GM19193 (cell line): ENCODE results near the gene SLC38A2.

Experiments
- POLR2A ChIP-seq: IDR thresholded peaks from 4 replicates; pipeline ENCODE4 v1.6.1; 2011; ENCODE audit not compliant: insufficient read depth, insufficient read length; ENCODE audit errors: extremely low read depth

Gene SLC38A2

DNA sequence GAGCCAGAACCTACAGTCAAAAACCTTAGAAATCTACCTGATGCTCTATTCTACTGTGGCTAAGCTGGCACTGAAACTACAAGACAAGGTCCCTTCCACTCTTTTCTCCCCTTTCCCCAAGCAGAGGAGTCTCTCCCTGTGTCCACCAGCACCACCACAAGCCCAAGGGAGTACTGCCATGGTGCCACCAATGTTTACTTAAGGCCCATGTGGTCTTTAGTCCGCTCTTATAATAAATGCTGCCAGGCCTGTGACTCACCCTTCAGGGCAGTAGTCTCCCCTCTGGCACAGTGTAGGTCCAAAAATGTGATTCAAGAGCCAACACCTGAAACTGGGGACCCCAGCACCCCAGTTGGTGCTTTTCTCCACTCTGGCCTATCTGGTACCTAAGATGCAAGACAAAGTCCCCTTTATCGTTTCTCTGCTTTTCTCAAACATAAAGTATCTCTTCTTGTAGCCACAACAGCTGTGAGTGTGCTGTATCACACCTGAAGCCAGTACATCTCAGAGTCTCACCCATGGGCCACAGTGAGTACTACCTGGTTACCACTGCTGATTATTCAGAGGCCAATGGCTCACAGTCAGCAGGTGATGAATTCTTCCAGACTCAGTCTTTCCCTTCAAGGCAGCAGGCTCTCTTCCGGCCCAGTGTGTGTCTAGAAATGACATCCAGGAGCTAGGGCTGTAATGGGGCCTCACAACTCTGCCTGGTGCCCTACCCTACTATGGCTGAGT is 29.3 kb downstream of the SLC38A2 start:
- TF ChIP-seq POLR2A, result no peak

DNA sequence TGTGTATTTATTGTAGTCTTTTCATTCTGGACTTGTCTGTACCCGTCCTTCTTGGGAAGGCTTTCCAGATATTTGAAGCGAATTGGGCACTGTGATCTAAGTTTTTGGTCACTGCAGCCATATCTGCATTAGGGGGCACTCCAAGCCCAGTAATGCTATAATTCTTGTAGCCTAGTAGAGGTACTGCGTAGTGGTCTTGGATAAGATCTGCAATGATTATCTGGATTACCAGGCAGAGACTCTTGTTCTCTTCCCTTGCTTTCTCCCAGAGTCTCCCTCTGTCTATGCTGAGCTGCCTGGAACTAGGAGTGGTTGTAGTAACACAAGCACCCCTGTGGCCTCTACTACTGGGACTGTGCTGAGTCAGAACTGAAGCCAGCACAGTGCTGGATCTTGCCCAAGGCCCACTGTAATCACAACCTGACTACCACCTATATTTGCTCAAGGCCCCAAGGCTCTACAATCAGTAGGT is 30.0 kb downstream of the SLC38A2 start:
- TF ChIP-seq POLR2A, result no peak

DNA sequence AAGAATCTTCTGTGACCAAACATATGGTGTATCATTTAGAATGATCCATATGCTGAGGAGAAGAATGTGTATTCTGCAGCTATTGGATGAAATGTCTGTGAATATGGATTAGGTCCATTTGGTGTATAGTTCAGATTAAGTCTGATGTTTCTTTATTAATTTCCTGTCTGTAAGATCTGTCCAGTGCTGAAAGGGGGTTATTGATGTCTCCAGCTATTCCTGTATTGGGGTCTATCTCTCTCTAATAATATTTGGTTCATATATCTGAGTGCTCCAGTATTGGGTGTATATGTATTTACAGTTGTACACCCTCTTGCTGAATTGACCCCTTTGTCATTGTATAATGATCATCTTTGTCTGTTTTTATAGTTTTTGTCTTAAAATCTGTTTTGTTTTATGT is 33.5 kb downstream of the SLC38A2 start:
- no peak for TF ChIP-seq POLR2A

GRCh38 chr12:46332260-46332659 is 40.3 kb downstream of the SLC38A2 start:
- TF ChIP-seq POLR2A, result no peak

GRCh38 chr12:46320731-46321130 is 51.8 kb downstream of the SLC38A2 start:
- TF ChIP-seq POLR2A, result no peak

- TF ChIP-seq POLR2A, result no peak
These were observed 54.5 kb downstream of the SLC38A2 start for GRCh38 chr12:46318037-46318436.
